ENCODE data around the gene CAT. TPM values are rescaled to one million over a fixed set of nuclear protein-coding genes. Genes with fewer than 3 reads are reported as not detected.

The CAT gene
- total and polyA plus RNA-seq, 4 donors = 91.8 to 319 (median 106) TPM

DNA sequence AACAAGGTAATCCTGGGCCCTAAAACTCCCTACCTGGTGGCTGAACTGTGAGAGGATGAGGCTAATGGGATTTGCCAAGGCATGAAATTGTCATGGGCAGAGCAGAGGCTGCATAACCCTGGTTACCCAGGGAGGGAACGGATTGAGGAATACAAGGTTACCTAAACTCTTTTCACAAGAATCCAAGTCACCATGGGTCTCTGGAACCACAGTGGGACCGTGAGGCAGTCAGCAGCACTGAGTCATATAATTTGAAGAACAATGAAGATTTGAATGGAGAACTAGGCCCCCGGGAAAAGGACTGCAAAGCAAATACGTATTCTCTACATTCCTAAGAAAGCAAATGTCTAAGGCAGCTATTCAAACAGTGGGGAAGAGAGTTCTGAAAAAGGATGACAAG lies 19.8 kb downstream of the CAT start:
- H3K36me3 ChIP-seq (ENCODE audit: control insufficient read depth in 4 of 4, insufficient read depth in 4 of 4, low read length in 4 of 4) = peaks cover 28 to 51% (median 44%) of the 10 kb centered on the region in 4 donors

DNA sequence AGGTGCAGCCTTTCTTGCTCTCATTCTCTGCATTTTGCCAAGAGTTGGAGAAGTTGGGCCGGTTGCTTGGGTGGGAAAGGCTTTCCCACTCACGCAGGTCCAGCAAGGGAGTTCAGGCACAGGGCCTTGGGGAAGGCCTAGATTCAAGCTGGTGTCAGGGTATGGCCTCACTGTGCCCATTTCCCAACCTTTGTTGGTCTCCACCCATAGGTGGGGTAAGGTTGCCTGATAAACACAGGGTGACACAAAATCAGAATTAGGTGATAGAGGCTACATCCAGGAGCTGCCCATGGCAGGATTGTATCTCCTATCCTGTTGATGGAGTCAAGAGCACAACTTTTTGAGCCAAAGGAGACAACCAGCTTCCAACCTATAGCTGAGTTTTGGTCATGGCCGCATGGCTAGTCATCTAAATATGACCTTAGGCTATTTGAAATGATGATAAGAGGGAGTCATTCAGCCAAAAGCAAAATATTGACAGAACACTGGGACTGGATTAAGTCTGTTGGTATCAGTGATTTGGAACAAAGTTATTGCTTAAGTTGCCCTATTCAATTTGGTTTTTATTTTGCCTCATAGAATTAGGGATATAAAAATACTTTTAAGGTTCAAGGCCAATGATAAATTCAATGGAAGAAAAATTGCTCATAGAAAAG lies 20.9 kb downstream of the CAT start:
- Histone ChIP-seq H3K36me3 (ENCODE audit: control insufficient read depth in 4 of 4, insufficient read depth in 4 of 4, low read length in 4 of 4) (peaks cover 33 to 53% (median 46%) of the 10 kb centered on the region in 4 donors), H3K27ac (ENCODE audit: low read depth in 1 of 2, low read length in 1 of 2) (peak overlapping the region in 1 of 2 donors; percentile 22), H3K9me3 (ENCODE audit: control insufficient read depth in 4 of 4, insufficient read depth in 3 of 4, low read length in 3 of 4) (peaks cover 0 to 2% (median 0%) of the 10 kb centered on the region in 4 donors), H3K4me1 (ENCODE audit: control insufficient read depth in 5 of 5, insufficient read depth in 5 of 5, low read length in 5 of 5) (peaks cover 0 to 5% (median 4%) of the 10 kb centered on the region in 5 donors), H3K4me3 (no peak overlapping the region), H3K9ac (ENCODE audit: insufficient read depth in 1 of 2, low read length in 2 of 2) (no peak overlapping the region), H3K27me3 (ENCODE audit: control insufficient read depth in 3 of 3, insufficient read depth in 3 of 3, low read length in 2 of 3) (no peaks in the 10 kb centered on the region)
- WGBS, 2 donors = 89 to 94% methylated on average over 3 of the region's 3 CpGs
- TF ChIP-seq, protein P1, sequence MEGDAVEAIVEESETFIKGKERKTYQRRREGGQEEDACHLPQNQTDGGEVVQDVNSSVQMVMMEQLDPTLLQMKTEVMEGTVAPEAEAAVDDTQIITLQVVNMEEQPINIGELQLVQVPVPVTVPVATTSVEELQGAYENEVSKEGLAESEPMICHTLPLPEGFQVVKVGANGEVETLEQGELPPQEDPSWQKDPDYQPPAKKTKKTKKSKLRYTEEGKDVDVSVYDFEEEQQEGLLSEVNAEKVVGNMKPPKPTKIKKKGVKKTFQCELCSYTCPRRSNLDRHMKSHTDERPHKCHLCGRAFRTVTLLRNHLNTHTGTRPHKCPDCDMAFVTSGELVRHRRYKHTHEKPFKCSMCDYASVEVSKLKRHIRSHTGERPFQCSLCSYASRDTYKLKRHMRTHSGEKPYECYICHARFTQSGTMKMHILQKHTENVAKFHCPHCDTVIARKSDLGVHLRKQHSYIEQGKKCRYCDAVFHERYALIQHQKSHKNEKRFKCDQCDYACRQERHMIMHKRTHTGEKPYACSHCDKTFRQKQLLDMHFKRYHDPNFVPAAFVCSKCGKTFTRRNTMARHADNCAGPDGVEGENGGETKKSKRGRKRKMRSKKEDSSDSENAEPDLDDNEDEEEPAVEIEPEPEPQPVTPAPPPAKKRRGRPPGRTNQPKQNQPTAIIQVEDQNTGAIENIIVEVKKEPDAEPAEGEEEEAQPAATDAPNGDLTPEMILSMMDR (IDR thresholded peaks at IDR 0.05; ENCODE audit: control extremely low read depth, extremely low read depth) = no peak
- ATAC-seq (ENCODE audit: insufficient read depth, low FRiP score) = no peak
- no peak for DNase-seq

More for the DNA sequence above, 19.8 kb downstream of the CAT start:
- Histone ChIP-seq H3K27me3 (ENCODE audit: control insufficient read depth in 3 of 3, insufficient read depth in 3 of 3, low read length in 2 of 3) (no peaks in the 10 kb centered on the region), H3K27ac (ENCODE audit: low read depth in 1 of 2, low read length in 1 of 2) (no peak overlapping the region), H3K4me1 (ENCODE audit: control insufficient read depth in 5 of 5, insufficient read depth in 5 of 5, low read length in 5 of 5) (peaks cover 0 to 11% (median 4%) of the 10 kb centered on the region in 5 donors), H3K4me3 (no peak overlapping the region), H3K9ac (ENCODE audit: insufficient read depth in 1 of 2, low read length in 2 of 2) (no peak overlapping the region), H3K9me3 (ENCODE audit: control insufficient read depth in 4 of 4, insufficient read depth in 3 of 4, low read length in 3 of 4) (peaks cover 0 to 2% (median 0%) of the 10 kb centered on the region in 4 donors)
- WGBS, 2 donors = 72 to 85% methylated on average over 4 of the region's 4 CpGs
- no peak for DNase-seq
- TF ChIP-seq, protein P1 (IDR thresholded peaks at IDR 0.05; ENCODE audit: control extremely low read depth, extremely low read depth) = no peak
- no peak for ATAC-seq (ENCODE audit: insufficient read depth, low FRiP score)

- Histone ChIP-seq H3K27me3 (ENCODE audit: control insufficient read depth in 3 of 3, insufficient read depth in 3 of 3, low read length in 2 of 3) (no peaks in the 10 kb centered on the region), H3K9ac (ENCODE audit: insufficient read depth in 1 of 2, low read length in 2 of 2) (no peak overlapping the region), H3K9me3 (ENCODE audit: control insufficient read depth in 4 of 4, insufficient read depth in 3 of 4, low read length in 3 of 4) (peaks cover 0 to 2% (median 0%) of the 10 kb centered on the region in 4 donors), H3K4me3 (no peak overlapping the region), H3K36me3 (ENCODE audit: control insufficient read depth in 4 of 4, insufficient read depth in 4 of 4, low read length in 4 of 4) (peaks cover 33 to 56% (median 50%) of the 10 kb centered on the region in 4 donors), H3K4me1 (ENCODE audit: control insufficient read depth in 5 of 5, insufficient read depth in 5 of 5, low read length in 5 of 5) (peaks cover 0 to 4% (median 0%) of the 10 kb centered on the region in 5 donors), H3K27ac (ENCODE audit: low read depth in 1 of 2, low read length in 1 of 2) (no peak overlapping the region)
- WGBS, 2 donors = 78 to 81% methylated on average over 4 of the region's 4 CpGs
- DNase-seq (peak; percentile 31 to 86 (median 83)), ATAC-seq (ENCODE audit: insufficient read depth, low FRiP score) (no peak)
- TF ChIP-seq, protein P1 (IDR thresholded peaks at IDR 0.05; ENCODE audit: control extremely low read depth, extremely low read depth) = no peak
These were observed 21.5 kb downstream of the CAT start for GRCh38 chr11:34460278-34460677.

All from lung (tissue), 12 donors.